Gastrocnemius medialis (tissue), 4 donors: Measurements from ENCODE around the gene ZYX. TPM values are rescaled to one million over a fixed set of nuclear protein-coding genes. Genes with fewer than 3 reads are reported as not detected.
"Not testable (repeated sequence)": the region's sequence is repeated elsewhere in the genome, so short reads cannot be mapped to it uniquely, and the experiment has no call there.

Source experiments
- ATAC-seq, 2 donors: fragments of 150-250 bp; one replicate each; pipeline ENCODE4 v1.9.1; 2016
- DNase-seq, 2 donors: peaks; one replicate each; pipeline ENCODE4 v3.0.0-alpha.2; 2019
- H3K27ac ChIP-seq, 4 donors: fragments of 200-600 bp; sonication (generic); 1 replicate in 1 of 4; 2 replicates in 3 of 4; pipeline ENCODE4 v1.5.1; 2016 to 2018; ENCODE audit warnings: mild to moderate bottlenecking in 2 of 4, moderate library complexity in 1 of 4
- H3K27me3 ChIP-seq, 3 donors: fragments of 200-600 bp; sonication (generic) in 2 of 3; 1 replicate in 1 of 3; 2 replicates in 2 of 3; pipeline versions ENCODE4 v1.5.1 to v1.6.0; 2016 to 2019; ENCODE audit warnings: mild to moderate bottlenecking in 1 of 3, moderate library complexity in 1 of 3
- H3K36me3 ChIP-seq, 2 donors: fragments of 200-600 bp; sonication (generic) in 1 of 2; one replicate each; pipeline ENCODE4 v1.5.1; 2017 to 2018
- H3K4me1 ChIP-seq, 2 donors: fragments of 200-600 bp; sonication (generic) in 1 of 2; one replicate each; pipeline ENCODE4 v1.5.1; 2016 to 2017; ENCODE audit warnings: mild to moderate bottlenecking in 2 of 2
- H3K4me3 ChIP-seq, 4 donors: fragments of 200-600 bp; sonication (generic) in 3 of 4; 1 replicate in 1 of 4; 2 replicates in 3 of 4; pipeline ENCODE4 v1.5.1; 2016 to 2019; ENCODE audit warnings: mild to moderate bottlenecking in 2 of 4
- H3K9me3 ChIP-seq, 3 donors: fragments of 200-600 bp; sonication (generic) in 2 of 3; 1 replicate in 1 of 3; 2 replicates in 2 of 3; pipeline ENCODE4 v1.5.1; 2016 to 2019
- POLR2A ChIP-seq, 2 donors: fragments of 450-650 bp; IDR thresholded peaks; one replicate each; pipeline ENCODE4 v1.6.1; 2017; ENCODE audit warnings: antibody characterized with exemption in 2 of 2, mild to moderate bottlenecking in 2 of 2, moderate library complexity in 2 of 2
- in situ Hi-C, 4 donors: fragments of 200-750 bp; cut with MboI; loops; one replicate each; pipeline versions ENCODE4 v1.15.0 to v1.8.0; 2017; ENCODE audit warnings: low sequenced_read_pairs in 4 of 4
- intact Hi-C: fragments of 100-400 bp; cut with DNase I; formaldehyde crosslinking; loops from one replicate; pipeline ENCODE4 v1.15.1; 2023; ENCODE audit warnings: low total_unique reads
- total RNA-seq, 4 donors: library from RNA; depleted of rRNA; stranded (reverse); fragments of >200 nt; gene quantifications; one replicate each; pipeline versions ENCODE4 v1.1.0 to v1.2.3, GENCODE V29; 2016
- TF ChIP-seq, protein P1 (sequence below), 5 experiments: fragments of 450-650 bp in 3 of 5; fragments of 200-600 bp in 2 of 5; sonication (generic) in 2 of 5; IDR thresholded peaks in 4 of 5; conservative IDR thresholded peaks in 1 of 5; 1 replicate in 4 of 5; 2 replicates in 1 of 5; pipeline ENCODE4 v1.5.1; 2016 to 2019; ENCODE audit warnings: antibody characterized with exemption in 5 of 5, mild to moderate bottlenecking in 3 of 5, moderate library complexity in 3 of 5

ZYX gene
- total RNA-seq, 4 donors from 2014 or later = 27.1 to 81.8 (median 43.2) TPM

DNA sequence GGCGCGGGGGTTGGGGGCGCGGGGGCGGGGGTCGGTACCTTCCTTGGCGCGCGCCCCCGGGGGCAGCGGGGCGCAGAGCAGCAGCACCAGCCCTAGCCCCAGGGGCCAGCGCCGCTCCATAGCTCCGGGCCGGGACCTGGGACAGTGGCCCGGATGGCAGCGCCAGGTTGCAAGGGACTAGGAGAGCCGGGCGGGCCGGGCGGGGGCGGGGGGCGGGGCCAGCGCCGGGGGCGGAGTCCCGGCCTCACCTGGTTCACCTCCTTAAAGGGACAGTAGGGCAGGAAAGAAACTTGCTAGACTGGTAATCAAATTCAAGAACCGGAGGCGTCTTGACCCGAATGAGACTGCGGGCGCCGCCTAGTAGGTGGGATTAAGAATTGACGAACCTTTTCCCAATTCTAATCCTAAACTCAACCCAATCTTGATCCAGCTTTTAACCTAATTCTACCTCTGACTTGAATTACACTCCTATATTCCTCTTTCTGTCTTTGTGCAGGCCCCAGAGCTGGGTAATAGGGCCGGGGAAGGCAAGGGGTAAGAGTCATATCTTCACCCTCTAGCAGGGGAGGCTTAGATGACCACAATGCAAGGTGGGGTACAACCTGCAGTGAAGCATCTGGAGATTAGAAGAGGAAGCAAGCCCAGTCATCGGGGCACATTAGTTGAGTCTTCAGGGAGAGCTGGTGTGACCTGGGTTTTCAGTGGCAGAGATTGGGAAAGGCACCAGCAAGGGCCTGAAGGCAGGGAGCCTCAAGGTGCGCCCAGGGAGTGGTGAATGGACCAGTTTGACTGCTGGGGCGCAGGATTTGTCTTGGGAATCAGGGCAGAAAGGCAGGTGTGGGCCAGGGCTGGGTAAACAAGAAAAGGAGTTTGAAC is 27.8 kb downstream of the ZYX start, which contains the start of gene EPHA1:
EPHA1 (minus strand) TSS at position 171 of the 876 bp plus-strand sequence; CDS start at position 120, 51 bp downstream.
- TF ChIP-seq, protein P1, sequence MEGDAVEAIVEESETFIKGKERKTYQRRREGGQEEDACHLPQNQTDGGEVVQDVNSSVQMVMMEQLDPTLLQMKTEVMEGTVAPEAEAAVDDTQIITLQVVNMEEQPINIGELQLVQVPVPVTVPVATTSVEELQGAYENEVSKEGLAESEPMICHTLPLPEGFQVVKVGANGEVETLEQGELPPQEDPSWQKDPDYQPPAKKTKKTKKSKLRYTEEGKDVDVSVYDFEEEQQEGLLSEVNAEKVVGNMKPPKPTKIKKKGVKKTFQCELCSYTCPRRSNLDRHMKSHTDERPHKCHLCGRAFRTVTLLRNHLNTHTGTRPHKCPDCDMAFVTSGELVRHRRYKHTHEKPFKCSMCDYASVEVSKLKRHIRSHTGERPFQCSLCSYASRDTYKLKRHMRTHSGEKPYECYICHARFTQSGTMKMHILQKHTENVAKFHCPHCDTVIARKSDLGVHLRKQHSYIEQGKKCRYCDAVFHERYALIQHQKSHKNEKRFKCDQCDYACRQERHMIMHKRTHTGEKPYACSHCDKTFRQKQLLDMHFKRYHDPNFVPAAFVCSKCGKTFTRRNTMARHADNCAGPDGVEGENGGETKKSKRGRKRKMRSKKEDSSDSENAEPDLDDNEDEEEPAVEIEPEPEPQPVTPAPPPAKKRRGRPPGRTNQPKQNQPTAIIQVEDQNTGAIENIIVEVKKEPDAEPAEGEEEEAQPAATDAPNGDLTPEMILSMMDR (IDR thresholded peaks at IDR 0.05 in 4 of 5, conservative IDR thresholded peaks at IDR 0.05 in 1 of 5) = no peak
- TF ChIP-seq POLR2A (IDR thresholded peaks at IDR 0.05) = no peak
- no peak for ATAC-seq
- intact Hi-C loops (no loop called here), in situ Hi-C loops (loop anchor here in 2 of 4 donors (10.0 to 25.0 kb wide), 2 partner anchors 164 to 397 kb away; no protein-coding TSS in a partner anchor)
- H3K27ac ChIP-seq = no peak within 1 kb of the TSS
- no peaks in the 10 kb centered on the region for H3K9me3 ChIP-seq
- no peaks in the 10 kb centered on the region for H3K4me1 ChIP-seq
- no peak within 1 kb of the TSS for H3K4me3 ChIP-seq
- H3K36me3 ChIP-seq = no peaks in the 10 kb centered on the region
- no peaks in the 10 kb centered on the region for H3K27me3 ChIP-seq
- DNase-seq = no peak

DNA sequence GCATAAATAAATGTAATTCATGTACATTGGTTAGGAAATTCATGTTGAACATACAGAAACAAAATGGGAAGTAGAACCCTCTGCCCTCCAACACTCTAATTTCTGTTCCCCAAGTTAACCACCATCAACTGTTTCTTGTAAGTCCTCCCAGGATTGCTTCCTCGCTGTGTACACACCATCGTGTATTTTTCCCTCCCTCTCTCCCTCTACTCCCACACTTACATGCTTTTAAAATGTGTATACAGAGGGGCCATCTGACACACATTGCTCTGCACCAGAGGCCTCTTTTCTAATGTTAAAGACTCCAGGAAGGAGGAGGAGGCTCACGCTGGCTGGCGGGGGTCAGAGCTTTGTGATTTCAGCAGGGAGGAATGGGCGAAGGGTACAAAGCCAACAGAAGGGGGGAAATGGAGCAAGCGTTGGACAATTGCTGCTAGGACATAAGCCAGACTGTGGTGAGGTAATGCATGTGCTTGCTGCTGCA is 29.4 kb downstream of the ZYX start:
- no peak for ATAC-seq
- in situ Hi-C loops = loop anchor here in 3 of 4 donors (5.0 to 25.0 kb wide), 4 partner anchors 33 to 398 kb away; no protein-coding TSS in a partner anchor
- Histone ChIP-seq H3K4me3 (no peak overlapping the region), H3K9me3 (no peaks in the 10 kb centered on the region), H3K4me1 (no peaks in the 10 kb centered on the region), H3K36me3 (no peaks in the 10 kb centered on the region), H3K27ac (no peak overlapping the region), H3K27me3 (no peaks in the 10 kb centered on the region)
- DNase-seq = no peak
- TF ChIP-seq, protein P1 (IDR thresholded peaks at IDR 0.05 in 4 of 5, conservative IDR thresholded peaks at IDR 0.05 in 1 of 5) = no peak
- TF ChIP-seq POLR2A (IDR thresholded peaks at IDR 0.05) = no peak
- intact Hi-C loops = no loop called here

DNA sequence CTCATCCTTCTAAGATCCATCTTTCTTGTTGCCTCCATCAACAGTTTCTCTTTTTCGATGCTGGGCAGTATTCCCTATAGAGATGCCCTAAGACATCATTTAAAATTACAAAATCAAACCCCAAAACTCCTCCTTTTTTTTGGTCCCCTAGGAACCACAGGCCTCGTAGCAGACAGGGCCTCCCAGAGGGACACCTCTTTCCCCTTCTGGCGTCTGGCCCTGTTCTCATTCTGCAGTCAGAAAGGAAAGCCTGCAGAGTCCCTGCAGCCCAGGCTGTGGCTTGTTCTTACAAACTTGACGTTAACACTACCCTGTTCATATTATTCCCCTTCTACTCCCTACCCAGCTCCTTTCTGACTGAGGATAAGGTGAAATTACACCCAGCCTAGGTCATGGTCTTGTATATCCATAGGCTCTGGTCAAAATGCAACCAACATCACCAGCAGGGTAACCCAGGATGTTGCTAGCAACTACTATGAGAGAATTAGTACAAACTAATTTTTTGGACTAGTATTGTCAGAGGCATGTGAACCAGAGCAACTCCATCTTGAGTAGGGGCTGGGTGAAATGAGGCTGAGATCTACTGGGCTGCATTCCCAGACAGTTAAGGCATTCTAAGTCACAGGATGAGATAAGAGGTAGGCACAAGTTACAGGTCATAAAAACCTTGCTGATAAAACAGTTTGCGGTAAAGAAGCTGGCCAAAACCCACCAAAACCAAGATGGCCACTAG is 31.0 kb downstream of the ZYX start:
- intact Hi-C loops = no loop called here
- no peak for DNase-seq

GRCh38 chr7:143413123-143413522 is 32.0 kb downstream of the ZYX start:
- H3K27me3 ChIP-seq = no peaks in the 10 kb centered on the region
- TF ChIP-seq POLR2A (IDR thresholded peaks at IDR 0.05) = no peak
- TF ChIP-seq, protein P1 (IDR thresholded peaks at IDR 0.05 in 4 of 5, conservative IDR thresholded peaks at IDR 0.05 in 1 of 5) = no peak
- ATAC-seq (no peak), DNase-seq (no peak)
- H3K9me3 ChIP-seq = no peaks in the 10 kb centered on the region
- intact Hi-C loops (no loop called here), in situ Hi-C loops (loop anchor here in 3 of 4 donors (5.0 to 25.0 kb wide), 4 partner anchors 36 to 401 kb away; no protein-coding TSS in a partner anchor)
- H3K4me1 ChIP-seq = no peaks in the 10 kb centered on the region
- H3K27ac ChIP-seq = no peak overlapping the region
- no peak overlapping the region for H3K4me3 ChIP-seq
- no peaks in the 10 kb centered on the region for H3K36me3 ChIP-seq

More for the DNA sequence above, 31.0 kb downstream of the ZYX start:
- TF ChIP-seq POLR2A (IDR thresholded peaks at IDR 0.05) = no peak
- TF ChIP-seq, protein P1 (IDR thresholded peaks at IDR 0.05 in 4 of 5, conservative IDR thresholded peaks at IDR 0.05 in 1 of 5) = no peak
- Histone ChIP-seq H3K27me3 (no peaks in the 10 kb centered on the region), H3K27ac (no peak overlapping the region), H3K36me3 (no peaks in the 10 kb centered on the region), H3K4me1 (no peaks in the 10 kb centered on the region), H3K9me3 (no peaks in the 10 kb centered on the region), H3K4me3 (no peak overlapping the region)
- in situ Hi-C loops = loop anchor here in 3 of 4 donors (5.0 to 25.0 kb wide), 4 partner anchors 35 to 400 kb away; no protein-coding TSS in a partner anchor
- ATAC-seq = no peak

DNA sequence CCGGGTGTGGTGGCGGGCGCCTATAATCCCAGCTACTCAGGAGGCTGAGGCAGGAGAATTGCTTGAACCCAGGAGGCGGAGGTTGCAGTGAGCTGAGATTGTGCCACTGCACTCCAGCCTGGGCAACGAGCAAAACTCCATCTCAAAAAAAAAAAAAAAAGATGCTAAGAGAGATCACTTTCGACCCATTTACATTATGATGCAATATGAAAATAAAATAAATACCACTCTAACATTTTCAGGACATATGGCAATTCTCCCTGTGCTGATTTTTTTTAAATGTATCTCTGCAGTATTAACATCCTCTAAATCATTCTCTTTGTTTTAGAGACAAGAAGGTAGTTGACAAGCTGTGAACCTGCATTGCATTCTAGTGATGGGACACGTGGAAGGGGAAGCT is 34.1 kb downstream of the ZYX start:
- intact Hi-C loops (loop anchor here (2.0 to 5.0 kb wide), 2 partner anchors 34 to 173 kb away; partner anchors contain the start of gene ZYX), in situ Hi-C loops (loop anchor here in 1 of 4 donors (10.0 to 25.0 kb wide), 2 partner anchors 170 to 403 kb away; no protein-coding TSS in a partner anchor)
- not testable (repeated sequence) for DNase-seq, H3K4me3 ChIP-seq, H3K27ac ChIP-seq, H3K4me1 ChIP-seq, H3K36me3 ChIP-seq, H3K27me3 ChIP-seq, ATAC-seq, H3K9me3 ChIP-seq
